Spinal cord (tissue), 10 donors: ENCODE data around the gene TMEM240. TPM values are rescaled to one million over a fixed set of nuclear protein-coding genes. Genes with fewer than 3 reads are reported as not detected.

Experiments
- DNase-seq, 6 donors: peaks; one replicate each; pipeline versions ENCODE4 v3.0.0 to v3.0.0-alpha.2; 2013 to 2015; ENCODE audit warnings: low spot score in 6 of 6, low read depth in 4 of 6
- H3K27ac ChIP-seq: one replicate; pipeline ENCODE4 v1.5.1; 2013; ENCODE audit warnings: low read depth, low read length, control low read depth
- H3K27me3 ChIP-seq: one replicate; pipeline ENCODE4 v1.6.1; 2013; ENCODE audit warnings: low read length; ENCODE audit not compliant: control insufficient read depth, insufficient read depth
- H3K36me3 ChIP-seq: one replicate; pipeline ENCODE4 v1.6.1; 2013; ENCODE audit warnings: low read length; ENCODE audit not compliant: control insufficient read depth, insufficient read depth
- H3K4me1 ChIP-seq: one replicate; pipeline ENCODE4 v1.6.1; 2013; ENCODE audit warnings: low read length; ENCODE audit not compliant: control insufficient read depth, insufficient read depth
- H3K4me3 ChIP-seq: one replicate; pipeline ENCODE4 v1.5.1; 2013; ENCODE audit warnings: low read depth, low read length, control low read depth
- H3K9me3 ChIP-seq: one replicate; pipeline ENCODE4 v1.6.1; 2013; ENCODE audit warnings: low read length; ENCODE audit not compliant: control insufficient read depth, insufficient read depth
- WGBS: methylation state at CpG from one replicate; pipeline ENCODE4 v1.1.5; 2013; ENCODE audit warnings: missing lambda C conversion rate; ENCODE audit not compliant: insufficient coverage; 5-methylcytosine and 5-hydroxymethylcytosine counted together
- polyA plus RNA-seq, 2 donors: library from polyadenylated mRNA; unstranded; fragments of 120-200 nt; gene quantifications; one replicate each; pipeline ENCODE4 v1.2.1, GENCODE V29; 2013; ENCODE audit not compliant: insufficient read length in 2 of 2
- total RNA-seq, 2 donors: library from RNA; depleted of rRNA in 1 of 2; stranded (reverse); fragments of 120-200 nt in 1 of 2; fragments of >200 nt in 1 of 2; gene quantifications; one replicate each; pipeline versions ENCODE4 v1.2.3 to v1.2.4, GENCODE V29; 2013 to 2014
- donor health status: healthy.

TMEM240 gene
- total and polyA plus RNA-seq, 4 donors = 10.2 to 47.7 (median 27.9) TPM

- no peaks in the 10 kb centered on the region for H3K9me3 ChIP-seq
- H3K27me3 ChIP-seq = no peaks in the 10 kb centered on the region
- H3K4me3 ChIP-seq = no peak overlapping the region
- H3K36me3 ChIP-seq = peaks cover 82% of the 10 kb centered on the region
- WGBS = 90% methylated on average over 39 of the region's 45 CpGs
- no peak overlapping the region for H3K27ac ChIP-seq
- no peak for DNase-seq
- peaks cover 28% of the 10 kb centered on the region for H3K4me1 ChIP-seq
Observed at GRCh38 chr1:1542766-1543705, 2.6 kb upstream of the TMEM240 start.

GRCh38 chr1:1541956-1542765 lies 1.7 kb upstream of the TMEM240 start:
- Histone ChIP-seq H3K36me3 (peaks cover 82% of the 10 kb centered on the region), H3K4me1 (peaks cover 28% of the 10 kb centered on the region), H3K9me3 (no peaks in the 10 kb centered on the region), H3K4me3 (no peak overlapping the region), H3K27me3 (no peaks in the 10 kb centered on the region), H3K27ac (no peak overlapping the region)
- 85% methylated on average over 32 of the region's 37 CpGs for WGBS
- DNase-seq = no peak

GRCh38 chr1:1540818-1541628 lies 599 bp upstream of the TMEM240 start:
- no peaks in the 10 kb centered on the region for H3K27me3 ChIP-seq
- WGBS = 48% methylated on average over 47 of the region's 53 CpGs
- H3K4me3 ChIP-seq = peak overlapping the region; percentile 21
- H3K4me1 ChIP-seq = peaks cover 28% of the 10 kb centered on the region
- DNase-seq = no peak
- H3K36me3 ChIP-seq = peaks cover 82% of the 10 kb centered on the region
- H3K27ac ChIP-seq = peak overlapping the region; percentile 33
- H3K9me3 ChIP-seq = no peaks in the 10 kb centered on the region

- no peaks in the 10 kb centered on the region for H3K27me3 ChIP-seq
- H3K4me3 ChIP-seq = peak overlapping the region; percentile 40
- H3K36me3 ChIP-seq = peaks cover 86% of the 10 kb centered on the region
- peak overlapping the region; percentile 15 for H3K27ac ChIP-seq
- no peaks in the 10 kb centered on the region for H3K9me3 ChIP-seq
- peaks cover 28% of the 10 kb centered on the region for H3K4me1 ChIP-seq
- DNase-seq = peak in 2 of 6 donors; percentile 59 to 60
- 7% methylated on average over 55 of the region's 66 CpGs for WGBS
Observed at GRCh38 chr1:1539310-1540089, 924 bp downstream of the TMEM240 start.

GRCh38 chr1:1538989-1539309 lies 1.5 kb downstream of the TMEM240 start:
- 86% methylated on average over 18 of the region's 18 CpGs for WGBS
- Histone ChIP-seq H3K27me3 (no peaks in the 10 kb centered on the region), H3K9me3 (no peaks in the 10 kb centered on the region), H3K4me3 (peak overlapping the region; percentile 40), H3K4me1 (peaks cover 28% of the 10 kb centered on the region), H3K36me3 (peaks cover 87% of the 10 kb centered on the region), H3K27ac (no peak overlapping the region)
- no peak for DNase-seq

- Histone ChIP-seq H3K36me3 (peaks cover 87% of the 10 kb centered on the region), H3K4me1 (peaks cover 28% of the 10 kb centered on the region), H3K9me3 (no peaks in the 10 kb centered on the region), H3K27me3 (no peaks in the 10 kb centered on the region), H3K27ac (no peak overlapping the region), H3K4me3 (no peak overlapping the region)
- no peak for DNase-seq
- WGBS = 92% methylated on average over 23 of the region's 23 CpGs
Observed at GRCh38 chr1:1538334-1538733, 2.1 kb downstream of the TMEM240 start.

GRCh38 chr1:1537626-1538250 lies 2.7 kb downstream of the TMEM240 start:
- Histone ChIP-seq H3K9me3 (no peaks in the 10 kb centered on the region), H3K27ac (no peak overlapping the region), H3K27me3 (no peaks in the 10 kb centered on the region), H3K4me3 (no peak overlapping the region), H3K36me3 (peaks cover 87% of the 10 kb centered on the region), H3K4me1 (peaks cover 26% of the 10 kb centered on the region)
- no peak for DNase-seq
- 96% methylated on average over 31 of the region's 32 CpGs for WGBS

- Histone ChIP-seq H3K4me1 (peaks cover 25% of the 10 kb centered on the region), H3K4me3 (no peak overlapping the region), H3K27me3 (no peaks in the 10 kb centered on the region), H3K9me3 (no peaks in the 10 kb centered on the region), H3K27ac (no peak overlapping the region), H3K36me3 (peaks cover 84% of the 10 kb centered on the region)
- WGBS = 89% methylated on average over 15 of the region's 15 CpGs
- DNase-seq = no peak
Observed at GRCh38 chr1:1536938-1537546, 3.4 kb downstream of the TMEM240 start.
